Stimulated activated CD4-positive, alpha-beta T cell treated with anti-CD3 and anti-CD28 coated beads, Interleukin-4, amount 100 ng/mL, for 24 hours (primary cell): Measurements from ENCODE around the gene CEP76.
"Not testable (repeated sequence)": the region's sequence is repeated elsewhere in the genome, so short reads cannot be mapped to it uniquely, and the experiment has no call there.

Experiments
- DNase-seq: peaks from one replicate; pipeline ENCODE4 v3.0.0-alpha.2; 2020

The CEP76 gene

DNA sequence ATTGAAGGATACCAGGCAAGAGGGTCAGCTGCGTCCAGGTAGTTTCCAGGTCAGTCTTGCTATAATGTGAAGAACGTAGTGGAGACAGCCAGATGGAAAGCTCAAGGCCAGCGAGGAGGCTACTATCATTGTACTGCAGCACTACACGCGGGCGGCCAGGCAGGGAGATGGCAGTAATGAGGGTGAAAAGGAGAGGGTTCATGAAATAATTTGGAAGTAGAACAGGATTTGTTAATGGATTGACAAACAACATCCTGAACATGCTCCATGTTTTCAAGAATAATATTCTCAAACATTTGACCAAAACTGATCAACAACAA, 61.7 kb downstream of the CEP76 start:
- no peak for DNase-seq

DNA sequence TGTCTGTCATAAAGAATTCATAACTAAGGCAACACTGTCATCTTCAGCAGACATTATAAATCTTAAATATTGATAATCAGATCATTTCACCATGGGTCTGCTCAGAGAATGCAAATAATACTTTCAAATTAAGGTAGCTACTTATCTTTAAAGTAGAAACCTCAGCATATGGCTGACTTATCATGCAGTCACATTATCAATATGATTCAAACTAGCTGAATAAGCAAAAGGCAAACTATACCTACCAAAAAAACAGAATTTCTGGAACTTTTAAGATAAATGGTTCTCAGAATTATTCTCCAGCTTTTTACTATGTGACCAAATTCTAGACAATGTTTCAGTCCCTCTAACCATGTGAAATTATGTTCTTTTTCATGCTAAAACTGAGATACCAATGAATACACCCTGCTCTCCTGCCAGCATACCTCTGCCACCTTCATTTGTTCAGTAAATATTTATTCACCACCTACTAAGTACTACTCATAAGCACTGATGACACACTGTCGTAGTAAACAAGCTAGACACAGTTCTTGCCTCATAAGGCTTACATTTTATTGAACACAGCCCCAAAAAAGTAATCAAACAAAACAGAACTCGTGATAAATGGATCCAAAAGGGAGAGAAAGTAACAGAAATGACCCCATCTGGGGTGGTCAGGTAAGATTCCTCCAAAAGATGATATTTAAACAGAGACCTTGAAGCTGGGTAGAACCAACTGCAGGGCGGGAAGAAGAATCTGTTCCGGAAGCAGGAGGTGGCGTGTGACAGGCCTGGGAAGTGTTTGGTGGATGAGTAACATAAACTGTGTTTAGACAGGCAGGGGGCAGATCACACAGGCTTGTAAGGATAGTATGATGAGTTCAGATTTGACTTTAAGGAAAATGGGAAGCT, 62.3 kb downstream of the CEP76 start:
- DNase-seq = no peak

DNA sequence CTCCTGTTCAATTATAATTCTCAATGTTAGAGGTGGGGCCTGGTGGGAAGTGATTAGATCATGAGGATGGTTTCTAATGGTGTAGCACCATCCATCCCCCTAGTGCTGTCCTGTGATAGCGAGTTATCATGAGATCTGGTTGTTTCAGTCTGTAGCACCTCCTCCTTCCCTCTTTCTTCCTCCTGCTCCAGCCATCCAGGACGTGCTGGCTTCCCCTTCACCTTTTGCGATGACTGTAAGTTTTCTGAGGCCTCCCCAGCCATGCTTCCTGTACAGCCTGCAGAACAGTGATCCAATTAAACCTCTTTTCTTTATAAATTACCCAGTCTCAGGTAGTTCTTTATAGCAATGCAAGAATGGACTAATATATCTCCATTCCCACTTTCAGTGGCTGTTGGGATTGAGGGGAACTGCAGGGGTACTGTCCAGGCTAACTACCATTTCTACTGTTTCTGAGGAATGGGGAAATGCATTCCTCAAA, 63.8 kb downstream of the CEP76 start:
- no peak for DNase-seq

DNA sequence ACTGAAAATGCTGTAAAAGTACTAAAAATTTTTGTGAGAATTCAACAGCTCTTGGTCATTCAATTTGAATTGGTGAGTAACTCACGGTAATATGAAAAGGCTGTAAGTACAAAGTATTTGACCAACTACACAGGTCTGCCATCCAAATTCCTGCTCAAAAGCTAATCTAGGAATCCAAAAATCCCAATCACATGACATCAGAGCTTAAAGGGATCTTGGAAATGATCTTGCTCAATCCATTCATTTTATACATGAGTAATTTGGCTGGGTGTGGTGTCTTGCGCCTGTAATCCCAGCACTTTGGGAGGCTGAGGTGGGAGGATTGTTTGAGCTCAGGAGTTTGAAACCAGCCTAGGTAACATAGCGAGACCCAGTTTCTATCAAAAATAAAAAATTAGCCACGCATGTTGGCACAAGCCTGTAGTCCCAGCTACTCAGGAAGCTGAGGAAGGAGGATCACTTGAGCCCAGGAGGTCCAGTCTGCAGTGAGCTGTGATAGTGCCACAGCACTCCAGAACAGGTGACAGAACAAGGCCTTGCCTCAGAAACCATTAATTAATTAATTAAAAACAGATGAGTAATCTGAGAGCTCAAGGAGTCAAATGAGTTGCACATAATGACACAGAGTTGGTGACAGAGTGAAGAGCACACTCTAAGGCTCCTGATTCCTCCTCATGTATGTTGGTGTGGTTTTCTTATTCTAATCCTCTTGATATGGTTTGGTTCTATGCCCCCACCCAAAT, 64.5 kb downstream of the CEP76 start:
- no peak for DNase-seq

GRCh38 chr18:12637393-12637792, 65.1 kb downstream of the CEP76 start:
- DNase-seq = no peak

DNA sequence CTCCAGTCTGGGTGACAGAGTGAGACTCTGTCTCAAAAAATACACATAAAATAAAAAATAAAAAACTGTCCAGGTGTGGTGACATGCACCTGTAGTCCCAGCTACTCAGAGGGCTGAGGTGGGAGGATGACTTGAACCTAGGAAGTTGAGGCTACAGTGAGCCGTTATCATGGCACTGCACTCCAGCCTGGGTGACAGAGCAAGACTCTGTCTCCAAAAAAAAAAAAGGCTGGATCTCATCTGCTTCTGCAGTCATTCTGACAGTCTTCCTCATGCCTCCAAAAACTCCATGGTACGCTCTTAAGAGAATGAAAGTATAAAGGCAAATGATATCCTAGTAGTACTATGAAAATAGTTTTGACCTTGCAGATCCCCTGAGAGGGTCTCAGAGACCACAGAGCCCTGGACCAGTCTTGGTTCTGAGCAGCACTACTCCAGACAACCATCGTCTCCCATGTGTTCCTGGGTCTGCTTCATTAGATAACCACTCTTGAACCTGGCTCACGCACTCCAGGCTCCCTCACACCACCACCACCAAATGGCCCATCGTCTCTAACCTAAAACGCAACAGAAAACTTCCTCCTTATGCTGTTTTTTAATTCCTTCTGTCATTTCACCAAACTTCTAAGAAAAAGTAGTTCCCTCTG, 70.6 kb downstream of the CEP76 start:
- DNase-seq = no peak

GRCh38 chr18:12630136-12630535, 72.4 kb downstream of the CEP76 start:
- DNase-seq = no peak

GRCh38 chr18:12628706-12629702, 73.5 kb downstream of the CEP76 start:
- DNase-seq = no peak

DNA sequence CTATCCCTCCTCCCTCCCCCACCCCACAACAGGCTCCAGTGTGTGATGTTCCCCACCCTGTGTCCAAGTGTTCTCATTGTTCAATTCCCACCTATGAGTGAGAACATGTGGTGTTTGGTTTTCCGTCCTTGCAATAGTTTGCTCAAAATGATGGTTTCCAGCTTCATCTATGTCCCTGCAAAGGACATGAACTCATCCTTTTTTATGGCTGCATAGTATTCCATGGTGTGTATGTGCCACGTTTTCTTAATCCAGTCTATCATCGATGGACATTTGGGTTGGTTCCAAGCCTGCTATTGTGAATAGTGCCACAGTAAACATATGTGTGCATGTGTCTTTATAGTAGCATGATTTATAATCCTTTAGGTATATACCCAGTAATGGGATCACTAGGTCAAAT, 75.3 kb downstream of the CEP76 start:
- DNase-seq = not testable (repeated sequence)

DNA sequence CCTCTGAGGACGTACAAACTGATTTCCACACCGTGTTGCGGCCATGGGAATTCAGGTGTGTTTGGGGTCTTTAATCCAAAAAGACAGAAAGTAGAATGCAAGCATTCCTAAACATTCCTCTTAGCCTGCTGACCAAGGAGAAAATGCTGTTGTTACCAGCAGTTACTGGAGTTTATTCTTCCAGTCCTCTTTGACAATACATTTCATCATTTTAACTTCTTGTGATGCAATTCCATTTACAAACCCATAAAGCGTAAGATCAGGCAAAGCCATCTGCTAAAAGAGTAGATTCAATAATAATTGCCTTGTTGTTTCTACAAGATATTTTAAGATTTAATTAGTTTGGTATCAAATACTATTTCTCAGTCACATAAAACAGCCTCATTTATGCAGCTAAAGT, 77.3 kb downstream of the CEP76 start:
- no peak for DNase-seq
